ENCODE measurements around the gene FAM120AOS.

The FAM120AOS gene

GRCh38 chr9:93453047-93453914 lies at the start of gene FAM120AOS:
Gene FAM120AOS, minus strand, starts transcription at chr9:93453581. Its CDS starts 872 bp downstream, at chr9:93452709.
- peak; percentile 70 to 85 for DNase-seq (ENCODE audit: low read depth in 2 of 2)

GRCh38 chr9:93501406-93501805 lies 48.0 kb upstream of the FAM120AOS start:
- DNase-seq (ENCODE audit: low read depth in 2 of 2), result no peak

GRCh38 chr9:93500571-93501298 lies 47.4 kb upstream of the FAM120AOS start:
- no peak for DNase-seq (ENCODE audit: low read depth in 2 of 2)

GRCh38 chr9:93496285-93496684 lies 42.9 kb upstream of the FAM120AOS start:
- DNase-seq (ENCODE audit: low read depth in 2 of 2), result no peak

GRCh38 chr9:93493949-93494348 lies 40.6 kb upstream of the FAM120AOS start:
- no peak for DNase-seq (ENCODE audit: low read depth in 2 of 2)

- DNase-seq (ENCODE audit: low read depth in 2 of 2), result no peak
Observed at GRCh38 chr9:93492327-93492726, 38.9 kb upstream of the FAM120AOS start.

GRCh38 chr9:93491593-93492232 lies 38.3 kb upstream of the FAM120AOS start:
- DNase-seq (ENCODE audit: low read depth in 2 of 2), result no peak

- DNase-seq (ENCODE audit: low read depth in 2 of 2), result no peak
Observed at GRCh38 chr9:93488244-93488643, 34.9 kb upstream of the FAM120AOS start.

- no peak for DNase-seq (ENCODE audit: low read depth in 2 of 2)
Observed at GRCh38 chr9:93486268-93486667, 32.9 kb upstream of the FAM120AOS start.

- no peak for DNase-seq (ENCODE audit: low read depth in 2 of 2)
Observed at GRCh38 chr9:93483497-93483896, 30.1 kb upstream of the FAM120AOS start.

- DNase-seq (ENCODE audit: low read depth in 2 of 2), result no peak
Observed at GRCh38 chr9:93480728-93481324, 27.4 kb upstream of the FAM120AOS start.

GRCh38 chr9:93480262-93480661 lies 26.9 kb upstream of the FAM120AOS start:
- DNase-seq (ENCODE audit: low read depth in 2 of 2), result no peak

- no peak for DNase-seq (ENCODE audit: low read depth in 2 of 2)
Observed at GRCh38 chr9:93479726-93480125, 26.3 kb upstream of the FAM120AOS start.

- DNase-seq (ENCODE audit: low read depth in 2 of 2), result no peak
Observed at GRCh38 chr9:93477397-93477796, 24.0 kb upstream of the FAM120AOS start.

- DNase-seq (ENCODE audit: low read depth in 2 of 2), result no peak
Observed at GRCh38 chr9:93476924-93477323, 23.5 kb upstream of the FAM120AOS start.

- DNase-seq (ENCODE audit: low read depth in 2 of 2), result no peak
Observed at GRCh38 chr9:93475856-93476255, 22.5 kb upstream of the FAM120AOS start.

- no peak for DNase-seq (ENCODE audit: low read depth in 2 of 2)
Observed at GRCh38 chr9:93475108-93475507, 21.7 kb upstream of the FAM120AOS start.

GRCh38 chr9:93473411-93473810 lies 20.0 kb upstream of the FAM120AOS start:
- DNase-seq (ENCODE audit: low read depth in 2 of 2), result no peak

- DNase-seq (ENCODE audit: low read depth in 2 of 2), result no peak
Observed at GRCh38 chr9:93471124-93471523, 17.7 kb upstream of the FAM120AOS start.

- no peak for DNase-seq (ENCODE audit: low read depth in 2 of 2)
Observed at GRCh38 chr9:93470391-93470790, 17.0 kb upstream of the FAM120AOS start.

GRCh38 chr9:93468763-93469456 lies 15.5 kb upstream of the FAM120AOS start:
- no peak for DNase-seq (ENCODE audit: low read depth in 2 of 2)

Measured in stimulated activated CD4-positive, alpha-beta T cell treated with anti-CD3 and anti-CD28 coated beads, Interleukin-4, amount 100 ng/mL, for 48 hours (primary cell).